Daoy (cell line): ENCODE measurements around the gene MAD1L1. TPM values are rescaled to one million over a fixed set of nuclear protein-coding genes. Genes with fewer than 3 reads are reported as not detected.

Experiments used
- DNase-seq: peaks from one replicate; pipeline ENCODE4 v3.0.0-alpha.2; 2015; ENCODE audit warnings: low read depth
- total RNA-seq: library from RNA; depleted of rRNA; stranded (reverse); fragments of >200 nt; shearing (Covaris generic); gene quantifications from 2 replicates; pipeline ENCODE4 v1.2.3, GENCODE V29; 2014

MAD1L1 gene
- total RNA-seq, 1 experiment from 2014 or later: 103 TPM

DNA sequence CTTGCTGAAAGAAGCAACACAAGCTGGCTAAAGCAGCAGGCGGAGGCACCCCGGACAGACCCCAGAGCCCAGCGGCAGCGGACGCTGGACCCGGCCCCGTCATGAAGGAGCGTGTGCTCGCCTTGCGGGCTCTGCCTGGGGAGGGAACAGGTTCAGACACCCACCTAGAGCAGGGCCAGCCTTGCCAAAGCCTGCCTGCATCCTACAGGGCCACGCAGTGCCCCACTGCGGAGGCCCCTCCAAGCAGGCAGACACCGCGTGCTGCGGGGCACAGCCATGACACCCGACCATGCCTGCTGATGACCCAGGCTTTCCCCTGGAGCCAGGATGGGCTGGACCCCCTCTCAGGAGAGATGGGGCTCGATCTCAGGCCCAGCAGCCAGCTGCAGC is 91.7 kb downstream of the MAD1L1 start:
- no peak for DNase-seq

DNA sequence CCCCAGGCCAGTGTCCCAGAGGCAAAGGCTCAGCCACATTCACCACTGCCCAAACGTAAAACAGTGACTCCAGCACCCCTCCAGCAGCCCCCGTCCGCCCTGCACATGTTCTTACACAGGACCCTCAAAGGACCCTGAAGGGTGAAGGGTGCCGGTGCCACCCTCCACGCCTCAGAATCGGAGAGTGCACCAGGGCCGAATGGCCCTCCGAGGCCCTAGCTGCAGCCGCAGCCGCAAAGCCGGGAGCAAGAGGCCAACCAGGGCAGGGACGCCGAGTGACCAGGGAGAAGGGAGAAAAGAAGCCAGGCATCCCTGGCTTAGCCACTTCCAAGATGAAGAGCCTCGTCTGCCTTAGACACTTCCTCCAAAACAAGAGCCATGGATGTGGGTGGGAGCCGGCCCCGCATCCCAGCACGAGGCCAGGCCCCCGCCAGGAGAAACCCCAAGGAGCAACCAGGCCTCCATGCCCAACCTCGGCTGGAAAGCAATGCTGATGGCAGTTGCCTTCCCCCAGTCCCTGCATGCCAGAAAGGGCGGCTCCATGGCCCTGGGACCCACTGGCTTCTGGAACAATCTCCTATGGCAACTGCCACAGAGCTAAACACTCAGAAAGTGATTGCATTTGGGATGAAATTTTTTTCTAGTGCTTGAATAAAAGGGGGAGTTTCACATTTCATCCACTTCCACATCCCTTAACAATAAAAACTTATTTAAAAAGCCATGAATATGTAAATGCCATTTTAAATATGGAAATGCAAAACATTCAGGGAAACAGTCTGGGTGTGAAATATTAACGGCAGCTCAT is 92.3 kb downstream of the MAD1L1 start:
- DNase-seq: no peak

DNA sequence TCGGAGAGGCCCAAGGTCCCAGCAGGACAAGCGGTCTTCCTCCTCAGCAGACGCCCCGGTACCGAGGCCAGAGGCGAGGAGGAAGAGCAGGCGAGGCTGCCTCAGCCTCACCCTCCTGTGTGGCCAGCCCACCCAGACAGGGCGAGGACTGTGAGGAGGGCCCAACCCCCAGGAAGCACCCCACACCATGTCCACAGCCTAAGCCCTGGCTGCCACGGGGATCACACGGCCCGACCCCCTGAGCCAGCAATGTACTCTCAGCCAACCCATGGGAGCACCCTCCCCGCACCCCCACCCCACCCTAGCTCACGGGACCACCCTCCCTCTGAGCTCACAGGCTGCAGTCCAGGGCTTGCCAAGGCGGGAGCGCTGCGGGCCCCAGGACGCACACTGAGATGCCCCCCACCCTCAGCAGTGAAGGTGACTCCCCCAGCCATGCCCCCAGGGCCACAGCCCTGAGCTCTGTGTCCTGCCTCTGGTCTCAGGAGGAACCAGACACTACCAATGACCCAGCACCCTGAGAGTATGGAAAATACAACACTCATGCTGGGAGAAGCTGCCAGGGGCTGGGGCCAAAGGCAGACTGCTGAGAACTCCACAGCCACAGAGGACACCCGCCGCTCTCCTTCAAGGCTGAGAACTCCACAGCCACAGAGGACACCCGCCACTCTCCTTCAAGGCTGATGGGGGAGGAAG is 93.6 kb downstream of the MAD1L1 start:
- DNase-seq: no peak

DNA sequence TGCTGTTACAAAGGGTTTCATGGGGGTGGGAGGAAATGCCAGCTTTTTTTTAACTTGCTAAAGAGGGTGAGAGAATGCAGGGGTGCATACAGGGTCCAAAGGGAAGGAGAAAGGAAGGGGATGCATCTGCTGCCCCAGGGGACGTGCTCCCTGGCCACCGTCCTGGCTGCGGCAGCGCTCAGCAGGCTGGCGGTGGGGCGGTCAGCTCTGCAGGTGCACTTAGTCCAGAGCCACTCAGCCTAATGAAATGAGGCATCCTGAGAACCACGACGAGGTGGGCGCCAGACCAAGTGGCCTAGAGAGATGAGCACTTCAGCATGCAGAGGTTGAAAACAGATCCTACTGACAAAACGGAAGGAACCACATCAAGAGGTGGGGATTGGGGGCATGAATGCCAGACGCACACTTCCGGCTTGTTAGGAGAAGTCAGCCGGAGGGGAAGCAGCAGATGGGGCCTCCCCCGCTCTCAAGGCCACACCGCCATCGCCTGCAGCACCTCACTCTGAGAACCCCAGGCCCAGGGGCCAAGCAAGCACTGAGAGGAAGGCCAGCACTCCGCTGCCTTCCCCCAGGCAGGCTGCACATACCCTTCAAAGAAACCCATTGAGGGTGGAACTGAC is 94.5 kb downstream of the MAD1L1 start:
- no peak for DNase-seq

DNA sequence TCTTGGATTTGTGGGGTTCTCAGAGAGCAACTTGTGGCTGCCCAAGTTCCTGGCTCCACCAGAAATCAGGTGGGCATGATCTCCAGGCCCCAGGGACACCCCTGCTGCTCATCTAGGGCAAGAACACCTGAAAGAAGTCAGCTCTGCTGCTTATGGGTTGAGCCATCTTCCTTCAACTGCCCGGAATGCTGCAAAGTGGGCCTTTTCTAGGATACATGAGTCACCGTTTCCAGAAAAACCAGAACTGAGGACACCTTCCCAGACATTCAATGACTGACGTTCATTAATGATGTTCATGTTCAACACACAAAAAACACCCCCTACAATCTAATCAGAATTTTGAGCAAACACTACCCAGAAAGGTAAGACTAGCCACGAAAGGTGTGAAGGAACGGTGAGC is 98.0 kb downstream of the MAD1L1 start:
- no peak for DNase-seq

DNA sequence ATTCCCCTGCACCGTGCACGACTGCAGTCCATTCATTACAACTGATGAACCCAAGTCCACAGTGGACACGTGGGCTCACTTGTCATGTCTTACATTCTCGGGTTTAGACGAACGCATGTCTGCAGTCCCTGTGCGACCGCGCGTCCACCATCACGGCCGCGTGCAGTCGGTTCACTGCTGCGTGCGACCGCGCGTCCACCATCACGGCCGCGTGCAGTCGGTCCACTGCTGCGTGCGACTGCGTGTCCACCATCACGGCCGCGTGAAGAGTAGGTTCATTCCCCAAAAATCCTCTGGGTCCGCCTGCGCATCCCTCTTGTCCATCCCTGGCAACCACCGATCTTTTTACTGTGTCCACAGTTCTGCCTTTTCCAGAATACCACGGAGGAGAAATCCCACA is 100.5 kb downstream of the MAD1L1 start:
- DNase-seq: no peak

DNA sequence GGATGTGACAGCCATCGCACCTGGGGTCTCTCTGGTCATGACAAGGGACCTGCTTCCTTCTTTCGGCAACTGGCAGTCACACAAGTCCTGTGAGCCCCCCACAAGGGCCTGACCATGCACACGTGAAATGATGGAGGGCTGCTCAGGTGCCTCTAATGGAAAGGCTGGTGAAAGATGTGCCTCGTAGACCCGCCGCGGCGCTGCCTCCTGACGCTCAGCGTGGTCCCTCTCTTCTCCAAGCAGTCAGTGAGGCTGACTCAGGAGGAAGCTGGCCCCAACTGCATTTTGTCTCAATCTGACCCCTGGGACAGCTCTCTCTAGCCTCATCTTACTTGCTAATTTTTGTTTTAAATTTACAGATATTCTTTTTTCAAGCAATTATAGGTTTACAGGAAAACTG is 100.9 kb downstream of the MAD1L1 start:
- DNase-seq: no peak

DNA sequence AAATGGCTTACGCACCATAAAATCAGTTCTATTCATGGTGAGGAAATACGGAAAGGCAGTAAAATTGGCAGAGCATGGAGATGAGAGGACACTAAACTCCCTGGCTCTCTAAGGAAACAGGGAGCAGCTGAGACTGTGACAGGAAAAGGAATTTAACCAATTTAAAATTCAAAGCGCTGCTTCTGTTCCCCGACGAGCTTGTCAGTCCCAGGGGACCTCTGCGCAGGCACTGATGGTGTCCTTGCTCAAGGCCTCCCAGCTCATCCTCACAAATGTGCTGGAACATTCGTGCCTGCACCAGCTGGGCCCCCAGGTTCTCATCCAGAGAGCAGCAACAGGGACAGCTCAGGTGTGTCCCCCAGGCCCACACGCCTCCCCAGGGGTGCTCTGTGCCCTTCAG is 101.4 kb downstream of the MAD1L1 start:
- no peak for DNase-seq

DNA sequence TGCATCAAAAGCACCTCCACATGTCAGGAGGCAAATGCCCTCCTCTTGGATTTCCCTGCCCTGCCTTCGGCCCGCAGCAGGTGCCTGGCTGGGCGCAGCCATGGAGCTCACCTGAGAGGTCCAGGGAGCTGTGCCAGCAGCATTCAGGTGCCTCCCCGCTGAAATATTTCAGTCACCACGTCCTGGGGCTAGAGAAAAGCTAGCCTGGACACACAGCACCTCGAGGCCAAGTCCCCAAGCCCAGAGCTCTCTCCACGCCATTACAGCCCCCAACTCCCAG is 102.7 kb downstream of the MAD1L1 start:
- no peak for DNase-seq

DNA sequence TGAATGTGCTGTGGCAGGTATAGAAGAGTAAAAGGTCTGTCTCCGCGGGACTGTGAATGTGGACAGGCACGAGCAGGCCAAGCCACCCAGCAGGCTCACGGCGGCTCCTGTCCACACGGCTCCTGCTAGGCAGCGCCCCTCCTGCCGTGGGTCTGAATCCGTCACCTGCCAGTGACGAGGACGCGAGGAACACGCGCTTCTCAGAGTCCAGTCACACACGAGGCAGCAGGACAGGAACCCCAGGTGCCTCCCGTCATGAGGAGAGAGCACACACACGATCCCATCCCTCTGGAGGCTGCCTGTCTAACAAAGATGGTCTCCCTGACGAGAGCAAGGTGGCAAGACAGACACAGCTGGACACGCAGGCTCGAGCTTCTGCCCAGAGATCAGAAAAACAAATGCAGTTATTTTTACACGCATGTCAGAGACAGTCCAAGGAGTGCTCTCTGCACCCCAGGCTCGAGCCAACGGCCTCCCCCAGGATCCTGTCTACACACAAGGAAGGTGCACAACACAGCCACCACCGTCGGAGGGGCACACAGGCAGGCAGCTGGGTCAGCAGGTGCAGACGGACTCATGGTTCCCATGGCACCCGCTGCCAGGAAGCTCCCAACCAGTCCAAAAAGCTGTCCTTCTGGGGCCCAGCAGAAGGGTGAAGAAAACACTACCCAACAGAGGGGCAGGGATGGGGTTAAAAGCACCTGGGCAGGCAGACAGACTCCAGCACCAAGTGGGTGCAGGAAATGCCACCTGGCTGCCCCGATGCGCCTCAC is 103.2 kb downstream of the MAD1L1 start:
- no peak for DNase-seq

DNA sequence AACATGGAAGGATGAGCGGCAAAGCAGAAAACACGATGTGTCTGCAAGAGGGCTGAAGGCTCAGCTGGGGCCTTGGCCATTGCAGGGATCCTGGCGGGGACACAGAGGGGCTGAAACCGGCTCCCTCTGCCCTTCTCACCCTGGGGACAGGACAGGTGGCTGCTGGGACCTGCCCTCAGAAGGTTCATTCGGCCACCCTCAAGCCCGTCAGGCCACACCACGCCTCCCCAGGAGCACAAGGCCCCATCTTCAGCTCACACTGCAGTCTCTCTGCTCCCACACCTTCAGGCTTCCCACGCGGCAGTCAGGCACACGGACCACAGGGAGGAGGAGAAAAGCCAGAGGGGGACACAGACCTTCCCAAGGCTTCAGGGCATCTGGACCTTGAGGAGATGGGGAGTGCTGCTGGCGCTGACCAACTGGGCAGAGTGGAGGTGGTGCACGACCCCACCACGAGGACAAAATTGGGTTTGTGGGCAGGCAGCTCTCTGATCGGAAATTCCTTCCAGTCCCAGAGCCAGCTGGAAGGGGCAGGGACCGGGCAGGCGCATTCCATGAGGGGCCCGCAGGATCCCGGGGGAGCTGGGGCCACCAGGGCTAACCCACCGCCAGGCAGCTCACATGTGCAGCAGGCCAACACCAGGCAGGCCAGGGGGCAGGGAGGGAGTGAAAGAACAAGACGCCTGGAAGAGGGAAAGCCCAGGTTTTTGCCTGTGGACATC is 104.0 kb downstream of the MAD1L1 start:
- no peak for DNase-seq

DNA sequence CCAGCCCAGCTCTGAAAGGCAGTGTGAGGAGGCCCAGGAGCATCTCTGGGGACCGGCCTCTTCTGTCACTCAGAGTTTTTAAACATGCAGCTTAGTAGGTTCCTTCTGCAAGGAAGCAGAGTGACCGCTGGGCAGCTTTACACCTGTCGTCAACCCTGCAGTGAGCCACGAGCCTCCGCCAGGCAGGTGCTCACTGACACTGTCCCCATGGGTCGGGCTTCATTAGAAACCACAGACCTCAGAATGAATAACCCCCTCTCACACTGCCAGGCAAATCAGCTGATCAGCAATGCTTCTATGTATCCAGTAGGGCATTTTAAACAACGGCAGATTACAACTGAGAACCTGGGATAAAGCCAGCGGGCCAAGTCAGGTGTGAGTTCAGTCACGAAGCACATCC is 106.1 kb downstream of the MAD1L1 start:
- no peak for DNase-seq

DNA sequence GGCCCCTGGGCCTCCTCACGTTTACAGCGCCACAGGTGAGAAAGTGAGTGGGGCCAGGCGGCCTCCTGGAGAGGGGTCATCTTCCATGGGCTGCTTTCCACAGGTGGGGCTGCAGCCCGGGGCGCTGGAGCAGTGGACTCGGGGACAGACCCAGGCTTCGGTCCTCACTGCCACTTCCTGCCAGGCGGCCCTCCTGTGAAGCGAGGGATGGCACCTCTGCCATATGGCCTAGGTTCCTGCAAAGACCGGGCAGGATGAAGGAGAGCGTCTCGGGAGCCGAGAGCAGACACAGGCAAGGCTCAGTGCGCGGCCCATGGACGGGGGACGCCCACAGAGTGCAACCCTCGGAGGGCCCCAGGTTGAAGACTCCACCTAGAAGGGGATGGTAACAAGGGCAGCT is 106.8 kb downstream of the MAD1L1 start:
- no peak for DNase-seq

DNA sequence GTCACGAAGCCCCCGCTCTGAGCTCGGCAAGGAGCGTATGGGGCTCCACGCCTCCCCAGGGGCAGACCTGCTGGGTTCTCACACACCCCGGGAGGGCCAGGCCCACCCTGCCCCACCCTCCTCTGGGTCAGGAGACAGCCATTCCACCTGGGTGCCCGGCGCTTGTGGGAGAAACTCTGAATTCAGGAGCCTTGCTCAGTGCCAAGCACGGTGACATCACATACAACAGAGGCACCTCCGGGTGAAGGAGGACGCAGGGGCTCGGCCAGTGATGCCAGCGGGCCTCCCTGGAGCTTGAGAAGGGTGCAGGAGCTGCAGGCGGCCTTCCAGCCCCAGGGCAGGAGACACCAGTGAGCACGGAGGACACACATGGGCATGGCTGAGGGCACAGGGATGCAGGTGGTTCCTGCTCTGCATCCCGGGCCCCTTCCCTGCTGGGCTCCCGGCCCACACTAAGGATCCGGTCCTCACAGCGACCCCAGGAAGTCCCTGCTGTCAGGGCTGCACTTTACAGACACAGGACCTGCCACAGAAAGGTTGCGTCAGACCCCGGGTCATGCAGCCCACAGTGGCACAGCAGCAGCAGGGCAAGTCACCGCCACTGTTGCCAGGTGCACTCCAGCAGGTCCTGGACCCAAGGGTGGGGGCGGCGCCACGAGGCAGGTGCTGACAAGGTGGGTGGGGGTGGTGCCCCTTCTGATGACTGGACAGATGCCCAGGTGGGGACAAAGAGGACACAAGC is 108.0 kb downstream of the MAD1L1 start:
- no peak for DNase-seq

DNA sequence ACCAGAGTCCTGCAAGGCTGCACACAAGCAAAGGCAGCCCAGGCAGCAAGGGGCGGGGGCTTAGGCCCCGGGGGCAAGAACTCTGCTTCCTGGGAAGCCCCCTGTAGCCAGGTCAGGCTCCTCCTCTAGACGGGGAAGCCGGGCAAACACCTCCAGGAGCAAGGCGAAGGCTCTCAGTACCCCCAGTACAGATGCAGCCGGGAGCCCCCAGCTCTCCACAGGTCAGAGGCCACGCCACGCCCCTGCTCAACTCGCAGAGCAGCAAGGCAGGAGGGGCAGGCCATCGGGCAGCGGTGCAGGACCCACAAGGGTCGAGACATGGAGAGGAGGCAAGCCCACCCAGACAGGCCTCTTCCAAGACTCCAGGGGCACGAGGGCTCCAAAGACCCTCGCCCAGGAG is 108.8 kb downstream of the MAD1L1 start:
- no peak for DNase-seq

DNA sequence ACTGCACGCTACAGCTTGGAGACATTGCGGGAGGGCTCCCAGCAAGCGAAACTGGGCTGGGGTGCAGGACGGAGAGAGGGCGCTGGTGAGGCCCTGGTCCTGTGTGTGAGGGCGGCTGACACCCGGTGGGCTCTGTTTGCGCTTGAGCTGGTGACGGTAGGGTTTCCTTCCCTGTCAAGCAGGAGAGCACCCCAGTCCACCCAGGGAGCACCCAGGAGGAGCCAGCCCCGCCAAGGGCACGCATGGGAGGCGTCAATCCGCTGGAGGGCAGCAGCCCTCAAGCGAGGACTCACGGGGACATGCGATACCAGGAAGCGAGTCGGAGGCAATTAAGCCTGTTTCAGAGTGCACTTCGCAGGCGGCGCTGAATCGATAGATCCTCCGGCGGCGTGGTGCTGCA is 109.4 kb downstream of the MAD1L1 start:
- DNase-seq: no peak

DNA sequence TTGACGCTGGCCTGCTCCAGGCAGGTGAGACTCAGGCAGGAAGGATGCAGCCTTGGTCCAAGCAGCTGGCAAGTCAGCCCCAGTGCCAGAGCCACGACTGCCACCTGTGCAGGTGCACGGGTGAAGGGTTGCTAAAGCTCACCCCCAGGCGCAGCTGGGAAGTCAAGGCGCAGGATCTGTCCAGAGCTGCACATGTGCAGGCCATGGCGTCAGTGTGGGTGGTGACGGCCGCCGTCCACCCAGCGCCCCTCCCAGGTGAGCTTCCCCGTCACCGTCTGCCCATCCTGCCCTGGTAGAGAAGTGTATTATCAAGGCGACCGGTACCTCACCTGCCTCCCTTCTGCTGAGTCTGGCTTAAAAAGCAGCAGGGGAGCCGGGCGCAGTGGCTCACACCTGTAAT is 110.1 kb downstream of the MAD1L1 start:
- DNase-seq: no peak

DNA sequence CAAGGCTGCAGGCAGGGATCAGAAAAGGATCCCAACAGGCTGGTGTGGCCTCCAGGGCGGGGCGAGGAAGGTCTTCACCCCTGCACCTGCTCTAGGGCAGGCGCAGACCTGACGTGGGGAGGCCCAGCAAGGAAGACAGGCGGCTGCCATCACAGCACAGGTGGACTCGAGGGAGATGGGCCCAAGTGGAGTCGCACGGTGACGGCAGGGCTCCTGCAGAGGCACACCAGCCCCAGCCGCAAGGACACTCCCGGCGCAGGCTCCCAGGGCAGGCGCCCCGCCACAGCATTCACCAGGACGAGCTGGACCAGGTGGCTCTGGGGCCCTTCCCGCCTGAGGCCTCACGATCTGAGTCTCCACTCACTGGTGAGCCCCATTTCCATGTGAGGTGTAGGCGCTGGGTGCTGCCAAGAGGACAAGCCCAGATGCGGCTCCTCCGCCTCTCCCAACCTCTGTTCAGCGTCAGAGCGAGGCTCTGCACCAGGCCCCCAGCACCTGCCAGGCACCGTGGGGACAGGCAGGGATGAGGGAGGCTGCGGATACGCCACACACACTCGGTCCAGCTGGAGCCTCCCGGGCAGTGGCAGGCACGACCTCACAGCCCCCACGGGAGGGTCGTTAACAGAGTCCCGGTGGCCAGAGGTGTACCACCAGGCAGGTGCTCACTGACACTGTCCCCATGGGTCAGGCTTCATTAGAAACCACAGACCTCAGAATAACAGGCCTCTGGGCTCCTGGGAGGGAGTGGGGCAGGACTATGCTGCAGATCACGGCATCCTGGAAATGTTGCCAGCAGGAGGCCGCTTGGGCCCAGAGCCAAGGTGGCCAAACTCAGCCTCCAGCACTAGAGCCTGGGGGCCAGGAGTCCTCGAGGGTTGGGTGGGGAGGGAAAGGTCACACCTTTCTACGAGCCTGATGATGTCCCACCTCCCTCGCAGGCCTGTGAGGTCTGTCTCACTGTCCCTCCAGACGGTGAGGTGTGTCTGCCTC is 111.6 kb downstream of the MAD1L1 start:
- DNase-seq: no peak

DNA sequence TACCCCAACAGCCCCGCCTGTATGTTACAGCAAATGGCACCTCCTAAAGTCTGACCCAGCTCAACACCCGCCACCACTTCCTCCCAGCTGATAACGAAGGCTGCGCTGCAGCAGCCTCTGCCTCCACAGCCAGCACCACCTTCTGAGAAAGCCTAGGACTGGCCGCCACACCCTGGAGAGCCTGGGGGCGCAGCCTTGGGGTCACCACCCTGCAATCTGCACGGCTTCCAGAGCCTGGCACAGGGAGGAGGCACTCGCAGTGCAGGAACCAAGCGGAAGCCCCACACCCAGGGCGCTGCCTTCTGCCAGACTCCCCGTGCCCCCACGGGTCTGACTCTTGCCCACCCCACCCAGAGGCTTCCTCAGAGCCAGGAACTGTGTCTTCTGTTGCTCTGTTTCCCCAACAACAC is 112.5 kb downstream of the MAD1L1 start:
- DNase-seq: no peak

DNA sequence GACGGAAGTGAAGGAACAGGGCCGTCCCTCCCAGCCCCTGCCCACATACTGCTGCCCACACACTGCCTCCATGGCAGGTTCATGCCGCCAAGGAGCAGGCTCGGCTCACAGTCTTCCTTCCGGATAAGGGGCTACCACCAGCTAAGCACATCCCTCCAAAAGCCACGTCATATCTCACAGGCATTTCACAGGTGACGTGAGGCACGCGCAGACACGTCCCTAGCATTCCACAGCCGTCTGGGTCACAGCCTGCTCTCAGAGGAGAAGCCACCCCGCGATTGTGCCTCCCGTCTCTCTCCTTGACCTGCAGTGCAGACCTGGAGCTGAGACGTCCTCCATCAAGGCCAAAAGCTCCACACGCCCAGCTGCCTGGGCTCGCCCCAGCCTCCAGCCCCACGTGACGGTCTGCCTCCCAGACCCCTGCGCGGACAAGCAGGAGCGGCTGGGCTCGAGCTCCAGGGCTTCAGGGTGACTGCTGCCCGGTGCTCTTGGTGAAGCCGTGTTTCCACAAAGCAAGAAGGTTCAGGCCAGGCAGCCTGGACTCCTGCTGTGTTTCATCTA is 114.0 kb downstream of the MAD1L1 start:
- DNase-seq: no peak
